HG03575 (cell line): ENCODE results near the gene IGSF8.
"Not testable (repeated sequence)": the region's sequence is repeated elsewhere in the genome, so short reads cannot be mapped to it uniquely, and the experiment has no call there.

Source experiments
- ATAC-seq: cut with Tn5 transposase; IDR thresholded peaks from one replicate; pipeline ENCODE4 v1.9.1; 2021; ENCODE audit not compliant: unreplicated experiment, insufficient number of reproducible peaks, low FRiP score; ENCODE audit errors: extremely low read depth

The IGSF8 gene

DNA sequence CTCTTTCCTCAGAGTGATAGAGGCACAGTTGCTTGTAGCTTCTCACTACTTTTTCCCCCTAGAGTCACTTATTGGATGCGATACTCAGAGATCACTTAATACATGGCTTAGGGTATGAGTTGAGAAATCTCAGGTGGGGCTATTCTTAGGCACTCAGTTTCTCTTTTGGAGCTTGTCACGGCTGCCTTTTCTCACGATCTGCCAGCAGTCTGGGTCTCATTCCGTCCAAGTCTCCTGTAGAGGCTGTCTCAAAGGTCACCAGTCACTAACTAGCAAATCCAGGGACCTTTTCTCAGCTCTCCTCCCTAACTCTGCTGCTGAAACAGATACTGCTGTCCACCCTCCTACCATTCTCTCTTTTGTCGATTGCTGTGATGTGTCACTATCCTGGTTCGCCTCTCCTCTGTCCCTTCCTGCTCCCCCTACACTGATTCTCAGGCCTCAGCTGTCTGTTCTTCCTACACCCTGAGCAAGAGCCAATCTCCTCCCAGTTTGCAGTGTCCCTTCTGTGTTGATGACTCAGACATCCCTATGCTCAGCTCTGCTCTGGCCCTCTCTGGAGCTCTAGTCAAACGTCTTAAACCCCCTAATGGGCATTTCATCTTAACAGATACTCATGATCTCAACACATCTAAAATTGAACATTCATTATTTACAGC lies 29.6 kb upstream of the IGSF8 start:
- ATAC-seq: no peak

DNA sequence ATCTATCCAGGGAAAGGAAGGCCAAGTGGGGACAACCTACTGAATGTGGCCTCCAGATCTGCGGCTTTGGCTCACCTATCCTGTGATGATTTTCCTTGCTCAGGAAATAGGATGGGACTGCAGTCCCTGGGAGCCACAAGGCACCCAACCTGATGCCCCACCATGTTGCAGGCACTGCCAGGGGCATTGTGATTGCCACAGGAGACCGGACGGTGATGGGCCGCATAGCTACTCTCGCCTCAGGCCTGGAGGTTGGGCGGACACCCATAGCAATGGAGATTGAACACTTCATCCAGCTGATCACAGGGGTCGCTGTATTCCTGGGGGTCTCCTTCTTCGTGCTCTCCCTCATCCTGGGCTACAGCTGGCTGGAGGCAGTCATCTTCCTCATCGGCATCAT lies 29.0 kb upstream of the IGSF8 start:
- no peak for ATAC-seq

DNA sequence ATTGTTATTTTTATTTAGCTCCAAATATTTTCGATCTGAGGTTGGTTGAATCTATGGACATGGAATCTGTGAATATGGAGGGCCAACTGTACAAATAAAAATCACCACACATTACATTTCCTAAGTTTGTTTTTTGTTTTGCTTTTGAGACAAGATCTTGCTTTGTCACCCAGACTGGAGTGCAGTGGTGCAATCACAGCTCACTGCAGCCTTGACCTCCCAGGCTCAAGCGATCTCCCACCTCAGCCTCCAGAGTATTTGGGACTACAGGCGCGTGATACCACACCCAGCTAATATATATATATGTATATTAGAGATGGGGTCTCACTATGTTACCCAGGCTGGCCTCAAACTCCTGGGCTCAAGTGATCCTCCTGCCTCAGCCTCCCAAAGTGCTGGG lies 27.9 kb upstream of the IGSF8 start:
- ATAC-seq: not testable (repeated sequence)

DNA sequence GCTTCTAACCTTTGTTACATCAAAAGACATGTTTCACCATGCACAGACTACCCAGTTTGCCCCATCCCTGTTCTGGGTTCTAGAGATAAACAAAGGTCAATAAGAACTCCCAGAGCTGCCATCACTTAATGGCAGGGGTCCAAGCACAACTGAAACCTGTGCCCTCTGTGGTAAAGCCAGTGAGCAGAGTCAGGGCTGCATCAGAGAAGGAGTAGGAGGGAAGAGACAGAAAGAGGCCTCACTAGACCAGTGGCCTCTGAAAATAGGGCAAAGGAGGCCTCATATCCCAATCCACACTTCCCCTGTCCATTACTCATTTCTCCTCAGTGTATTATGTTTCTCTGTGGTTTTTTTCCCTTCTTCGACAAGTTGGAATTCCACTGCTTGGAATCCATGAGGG lies 27.3 kb upstream of the IGSF8 start:
- no peak for ATAC-seq

DNA sequence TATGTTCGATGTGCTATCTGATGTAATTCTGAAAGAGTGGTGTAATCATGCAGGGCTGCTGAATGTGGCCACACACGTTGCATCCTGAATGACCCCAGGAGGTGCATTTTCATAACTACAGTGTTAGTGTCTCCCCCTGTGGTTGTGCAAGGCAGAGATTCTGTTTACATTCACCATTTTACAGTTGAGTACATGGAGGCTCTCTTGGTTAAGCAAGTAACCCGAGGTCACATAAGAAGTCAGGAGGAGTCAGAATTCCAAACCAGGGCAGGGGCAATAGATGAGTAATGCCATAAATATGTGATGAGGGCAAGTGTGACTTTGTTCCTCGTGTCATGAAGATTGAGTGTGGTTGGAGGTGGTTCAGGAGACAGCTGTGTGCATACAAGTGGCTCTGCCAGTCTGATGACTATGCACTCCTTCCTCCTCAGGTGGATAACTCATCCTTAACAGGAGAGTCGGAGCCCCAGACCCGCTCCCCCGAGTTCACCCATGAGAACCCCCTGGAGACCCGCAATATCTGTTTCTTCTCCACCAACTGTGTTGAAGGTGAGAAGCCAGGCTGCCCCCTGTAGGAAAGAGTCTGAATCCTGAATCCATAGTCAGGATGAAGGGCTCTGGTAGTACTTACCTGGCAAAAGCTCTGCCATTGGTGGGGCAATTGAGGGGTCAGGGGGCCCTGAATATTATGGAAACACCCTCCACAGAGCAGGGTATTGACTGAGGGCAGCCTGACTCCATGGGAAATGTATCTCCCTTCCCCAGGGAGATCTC lies 26.5 kb upstream of the IGSF8 start:
- no peak for ATAC-seq

DNA sequence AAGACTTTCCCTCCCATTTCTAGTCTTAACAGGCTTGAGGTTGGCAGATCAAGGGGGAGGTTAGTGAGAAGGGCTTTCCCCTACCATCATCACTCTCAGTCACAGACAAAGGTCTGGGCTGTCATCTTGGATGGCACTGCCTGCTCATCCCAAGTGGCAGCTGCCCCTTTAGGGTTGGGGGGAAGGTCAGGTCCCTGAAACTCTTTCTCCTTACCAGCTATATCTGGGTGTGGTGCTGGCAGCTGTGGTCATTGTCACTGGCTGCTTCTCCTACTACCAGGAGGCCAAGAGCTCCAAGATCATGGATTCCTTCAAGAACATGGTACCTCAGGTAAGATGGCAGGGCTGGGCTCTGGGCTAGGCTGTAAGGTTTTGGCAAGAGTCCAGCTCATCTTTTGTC lies 25.3 kb upstream of the IGSF8 start:
- ATAC-seq: no peak

DNA sequence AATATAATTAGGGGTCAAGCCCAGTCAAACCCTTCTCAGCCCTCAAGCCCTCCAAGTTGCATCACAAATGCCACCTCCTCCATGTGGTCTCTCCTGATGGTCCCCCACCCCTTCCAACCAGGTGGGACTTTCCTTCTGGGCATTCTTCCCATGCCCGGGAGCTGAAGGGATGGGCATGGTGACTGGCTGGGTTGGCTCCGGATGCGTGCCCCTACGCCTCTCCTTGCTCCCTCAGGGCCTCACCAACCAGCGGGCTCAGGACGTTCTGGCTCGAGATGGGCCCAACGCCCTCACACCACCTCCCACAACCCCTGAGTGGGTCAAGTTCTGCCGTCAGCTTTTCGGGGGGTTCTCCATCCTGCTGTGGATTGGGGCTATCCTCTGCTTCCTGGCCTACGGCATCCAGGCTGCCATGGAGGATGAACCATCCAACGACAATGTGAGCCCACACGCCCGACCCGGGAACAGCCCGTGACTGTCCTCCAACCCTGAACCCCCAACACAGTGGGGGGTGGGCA lies 24.6 kb upstream of the IGSF8 start:
- ATAC-seq: no peak

DNA sequence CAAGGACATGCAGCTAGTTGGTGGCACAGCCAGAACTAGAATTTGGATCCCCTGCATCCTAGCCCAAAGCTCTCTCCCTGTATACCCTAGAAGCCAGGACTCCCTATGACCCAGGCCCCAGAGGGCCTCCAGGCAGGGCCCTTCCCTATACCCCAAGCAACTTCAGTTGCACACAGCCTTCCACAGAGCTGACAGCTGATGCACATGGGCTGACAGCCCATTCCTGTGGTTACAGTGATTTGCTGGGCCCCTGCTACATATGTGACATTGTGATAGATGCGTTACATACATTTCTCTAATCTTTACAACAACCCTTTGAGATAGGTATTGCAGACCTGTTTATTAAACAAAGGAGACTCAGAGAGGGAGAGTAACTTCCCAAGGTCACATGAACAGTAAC lies 23.0 kb upstream of the IGSF8 start:
- no peak for ATAC-seq

DNA sequence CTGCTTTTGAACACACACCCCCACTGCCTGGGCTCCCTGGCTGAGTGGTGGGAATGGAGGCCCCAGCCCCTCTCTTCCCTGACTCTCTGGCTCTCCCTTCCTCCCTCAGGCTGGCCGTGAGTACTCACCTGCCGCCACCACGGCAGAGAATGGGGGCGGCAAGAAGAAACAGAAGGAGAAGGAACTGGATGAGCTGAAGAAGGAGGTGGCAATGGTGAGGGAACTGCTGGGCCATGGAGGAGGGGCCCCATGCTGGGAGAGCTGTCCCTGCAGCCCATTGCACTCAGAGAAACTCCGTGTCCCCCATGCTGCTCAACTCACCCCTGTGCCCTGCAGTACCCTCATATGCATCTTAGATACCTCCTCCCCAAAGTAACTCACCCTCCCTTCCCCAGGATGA lies 22.4 kb upstream of the IGSF8 start:
- no peak for ATAC-seq

DNA sequence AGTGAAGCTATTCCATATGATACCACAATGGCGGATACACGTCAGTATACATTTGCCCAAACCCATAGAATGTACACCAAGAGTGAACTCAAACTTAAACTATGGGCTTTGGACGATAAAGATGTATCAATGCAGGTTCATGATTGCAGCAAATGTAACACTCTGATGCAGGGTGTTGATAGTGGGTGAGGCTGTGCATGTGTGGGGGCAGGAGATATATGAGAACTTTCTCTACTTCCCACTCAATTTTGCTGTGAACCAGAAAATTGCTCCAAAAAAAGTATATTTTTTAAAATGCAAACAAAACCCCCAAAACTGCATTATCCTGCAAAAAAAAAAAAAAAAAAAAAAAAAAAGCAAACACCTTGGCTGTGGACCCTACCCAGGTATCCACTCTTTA lies 20.5 kb upstream of the IGSF8 start:
- ATAC-seq: no peak

DNA sequence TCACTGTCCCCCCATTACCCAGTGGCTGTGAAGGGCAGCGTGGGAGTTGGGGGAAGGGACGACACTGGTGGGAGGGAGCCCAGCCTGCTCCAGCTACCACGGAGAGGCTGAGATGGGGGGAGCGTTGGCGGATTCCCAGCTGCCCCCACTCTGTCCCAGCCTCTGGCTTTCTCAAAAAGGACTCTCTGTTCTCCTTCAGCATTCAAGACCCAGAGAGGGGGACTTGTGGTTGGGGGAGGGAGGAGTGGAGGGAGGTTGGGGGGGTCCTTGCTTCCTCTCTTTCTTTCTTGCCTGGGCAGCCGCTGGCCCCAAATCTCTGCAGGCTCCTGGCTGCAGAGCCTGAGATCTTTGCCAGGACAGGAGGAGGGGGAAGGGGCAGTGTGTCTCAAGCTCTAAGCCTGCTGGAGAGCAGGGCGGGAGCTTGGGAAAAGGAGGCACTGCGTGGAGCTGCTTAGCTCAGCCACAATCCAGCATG lies 19.3 kb upstream of the IGSF8 start:
- no peak for ATAC-seq

DNA sequence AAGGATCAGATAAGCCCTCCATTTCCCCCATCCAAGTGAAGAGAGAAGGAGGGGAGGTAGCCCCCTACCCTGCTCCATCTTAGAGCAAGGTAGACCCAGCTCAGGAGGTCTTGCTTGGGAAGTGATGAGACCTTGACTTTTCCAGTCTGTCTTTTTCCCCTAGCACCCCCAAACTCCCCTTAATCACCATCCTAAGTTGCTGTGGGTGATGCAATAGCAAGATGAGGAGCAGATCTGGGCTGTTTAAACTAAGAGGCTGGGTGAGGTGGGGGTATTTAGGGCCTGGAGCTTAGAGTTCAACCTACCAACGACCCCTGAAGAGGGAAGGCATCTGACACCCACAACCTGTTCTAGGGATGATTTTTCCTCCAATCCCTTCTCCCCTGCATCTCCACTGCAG lies 18.9 kb upstream of the IGSF8 start:
- no peak for ATAC-seq

DNA sequence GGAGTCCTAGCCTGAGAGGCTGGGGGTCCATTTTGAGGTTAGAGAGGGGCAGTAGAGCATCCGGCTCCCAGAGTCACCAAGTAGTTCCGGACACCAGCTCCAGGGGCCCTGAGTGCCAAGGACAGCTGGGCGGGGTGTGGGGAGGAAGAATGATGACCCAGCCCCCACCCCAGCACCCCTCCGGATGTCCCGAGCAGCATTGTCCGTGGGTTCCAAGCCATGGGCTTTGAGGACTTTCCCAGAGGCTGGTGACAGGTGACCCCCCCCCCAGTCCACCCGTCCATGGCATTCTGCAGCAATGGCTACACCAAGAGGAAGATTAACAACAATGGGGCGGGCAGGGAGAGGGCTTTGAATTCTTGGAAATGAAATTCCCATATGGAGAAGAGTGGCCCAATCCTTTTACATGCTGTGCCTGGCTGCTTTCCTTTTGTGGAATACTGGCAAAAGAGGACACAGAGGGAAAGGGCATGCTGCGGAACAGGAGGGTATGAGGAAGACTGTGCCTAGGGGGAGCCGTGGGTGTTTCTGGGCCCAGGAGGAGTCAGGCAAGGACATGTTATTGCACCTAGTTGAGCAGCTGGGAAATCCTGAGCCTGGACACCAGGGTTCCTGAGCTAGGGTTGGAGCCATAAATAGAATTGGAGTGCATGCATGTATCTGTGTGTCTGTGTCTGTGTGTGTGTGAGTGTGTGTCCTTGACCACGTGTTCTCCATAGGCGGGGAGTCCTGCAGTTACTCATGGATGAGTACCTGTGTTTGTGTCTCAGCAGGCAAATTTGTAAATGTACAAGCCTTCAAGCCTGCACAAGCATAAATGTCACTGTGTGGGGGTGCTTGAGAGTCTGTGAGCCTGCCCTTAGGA lies 18.1 kb upstream of the IGSF8 start:
- no peak for ATAC-seq

DNA sequence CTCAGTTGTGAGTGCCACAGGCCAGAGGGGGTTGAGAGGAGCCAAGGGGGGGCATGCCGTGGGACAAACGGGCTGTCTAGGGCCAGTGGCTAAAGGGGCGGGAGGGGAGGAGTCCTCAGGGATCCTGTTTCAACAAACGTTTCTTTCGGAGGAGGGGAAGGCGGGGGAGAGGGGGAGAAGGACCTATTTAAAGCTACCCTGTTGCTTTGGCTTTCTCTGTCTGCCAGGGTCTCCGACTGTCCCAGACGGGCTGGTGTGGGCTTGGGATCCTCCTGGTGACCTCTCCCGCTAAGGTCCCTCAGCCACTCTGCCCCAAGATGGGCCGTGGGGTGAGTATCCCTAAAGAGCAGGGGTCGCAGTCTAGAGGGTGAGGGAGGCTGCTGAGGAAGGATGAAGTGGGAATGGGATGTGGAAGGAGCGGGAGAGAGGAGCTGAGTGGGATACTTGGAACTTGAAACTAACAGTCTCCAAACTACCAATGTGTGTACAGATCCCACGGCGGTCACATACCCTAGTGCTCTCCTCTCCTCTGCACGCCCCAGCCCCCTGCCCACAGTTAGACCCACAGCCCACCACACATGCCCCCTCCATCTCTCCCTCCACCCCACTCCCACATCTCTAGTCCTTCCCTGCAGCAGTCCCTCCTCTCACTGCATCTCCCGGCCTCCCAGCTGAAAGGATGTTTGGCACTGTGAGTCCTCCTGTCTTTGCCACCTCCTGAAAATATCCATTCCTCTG lies 17.3 kb upstream of the IGSF8 start, which contains the start of gene ATP1A2:
Gene ATP1A2 (plus strand): TSS at position 215 of the 738 bp plus-strand sequence. CDS start 103 bp downstream, at position 318.
- no peak for ATAC-seq

DNA sequence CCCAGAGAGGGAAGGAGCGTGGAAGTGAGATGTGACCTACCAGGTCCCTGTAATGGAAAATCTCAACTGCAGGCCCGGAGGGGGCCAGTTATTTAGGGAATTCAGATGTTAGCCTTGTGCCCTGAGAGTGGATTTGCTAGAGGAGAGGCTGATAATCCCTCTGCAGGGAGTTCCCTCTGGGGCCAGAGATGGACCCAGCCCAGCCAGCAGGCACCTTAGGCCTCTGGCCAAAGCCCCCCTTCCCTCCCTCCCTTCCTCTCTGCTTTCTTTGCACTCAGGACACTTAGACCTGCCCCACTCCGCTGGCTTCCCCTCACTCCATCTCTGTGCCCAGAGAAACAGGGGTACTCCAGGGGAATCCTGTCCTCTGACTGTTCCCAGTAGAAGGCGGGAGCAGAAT lies 15.7 kb upstream of the IGSF8 start:
- no peak for ATAC-seq

DNA sequence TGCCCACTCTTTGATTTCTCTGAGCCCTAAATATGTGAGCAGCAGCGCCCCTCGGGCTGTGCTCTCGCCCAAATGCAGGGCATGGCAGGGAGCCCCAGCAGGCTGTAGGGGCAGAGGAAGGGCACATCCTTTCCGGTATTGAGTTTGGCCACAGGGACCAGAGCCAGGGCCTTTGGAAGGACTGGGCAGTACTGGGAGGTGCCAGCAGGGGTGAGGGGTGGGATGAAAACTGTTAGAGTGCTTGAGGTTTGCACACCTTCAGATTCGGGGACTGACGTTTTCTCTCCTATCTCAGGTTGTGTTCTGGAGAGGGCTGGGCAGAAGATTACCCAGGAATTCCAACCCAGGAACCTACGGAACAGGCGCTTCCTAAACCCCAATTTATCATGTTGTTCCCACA lies 15.0 kb upstream of the IGSF8 start:
- ATAC-seq: no peak

DNA sequence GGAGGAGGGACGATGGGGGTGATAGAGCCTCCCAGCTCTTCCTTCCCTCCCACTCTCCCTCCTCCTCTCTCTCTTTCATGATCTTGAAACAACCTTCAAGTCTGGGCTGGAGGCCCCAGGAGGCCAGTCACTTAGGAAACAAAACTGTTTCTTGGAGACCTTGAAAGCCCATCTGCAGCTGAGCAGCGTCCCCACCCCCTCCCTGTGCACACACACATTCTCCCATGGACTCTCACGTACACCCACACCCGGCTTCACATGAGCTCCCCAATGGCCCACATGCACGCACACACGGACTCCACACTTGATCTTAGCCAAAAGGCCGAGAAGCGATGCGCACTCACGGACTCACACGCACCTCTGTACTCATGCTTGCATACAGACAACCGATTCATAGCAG lies 13.9 kb upstream of the IGSF8 start:
- no peak for ATAC-seq

DNA sequence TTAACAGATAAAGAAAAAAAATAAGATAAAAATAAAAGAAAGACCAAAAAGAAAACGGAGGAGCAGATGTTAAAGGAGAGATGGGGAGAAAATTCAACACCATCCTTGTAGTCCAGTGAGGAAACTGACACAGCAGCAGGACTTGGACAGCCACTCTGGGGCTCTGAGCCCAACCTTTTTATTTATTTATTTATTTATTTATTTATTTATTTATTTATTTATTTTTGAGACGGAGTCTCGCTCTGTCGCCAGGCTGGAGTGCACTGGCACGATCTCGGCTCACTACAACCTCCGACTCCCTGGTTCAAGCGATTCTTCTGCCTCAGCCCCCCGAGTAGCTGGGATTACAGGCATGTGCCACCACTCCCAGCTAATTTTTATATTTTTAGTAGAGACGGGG lies 13.0 kb upstream of the IGSF8 start:
- ATAC-seq: not testable (repeated sequence)

DNA sequence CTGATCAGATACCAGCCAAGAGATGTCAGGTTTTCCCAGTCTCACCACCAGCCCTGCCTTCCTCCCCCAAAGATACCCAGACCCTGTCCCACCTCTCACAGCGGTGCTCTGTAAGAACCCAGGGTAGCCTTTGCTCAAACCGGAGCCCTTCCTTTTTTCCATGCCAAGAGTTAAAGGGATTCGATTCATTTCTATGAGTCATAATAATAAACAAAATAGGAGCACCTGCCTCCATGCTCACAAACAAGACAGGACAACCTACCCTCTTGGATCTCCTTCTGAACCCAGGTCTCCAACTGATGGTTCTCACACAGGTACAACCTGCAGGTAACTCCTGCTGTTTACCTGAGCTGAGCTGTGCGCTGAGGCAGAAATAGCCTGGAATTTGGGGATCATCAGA lies 11.3 kb upstream of the IGSF8 start:
- ATAC-seq: no peak
